ENCODE data around the gene SH2D3C. TPM values are rescaled to one million over a fixed set of nuclear protein-coding genes. Genes with fewer than 3 reads are reported as not detected.

SH2D3C gene
- total RNA-seq, 1 donor from 2014 or later, result 7.1 TPM

DNA sequence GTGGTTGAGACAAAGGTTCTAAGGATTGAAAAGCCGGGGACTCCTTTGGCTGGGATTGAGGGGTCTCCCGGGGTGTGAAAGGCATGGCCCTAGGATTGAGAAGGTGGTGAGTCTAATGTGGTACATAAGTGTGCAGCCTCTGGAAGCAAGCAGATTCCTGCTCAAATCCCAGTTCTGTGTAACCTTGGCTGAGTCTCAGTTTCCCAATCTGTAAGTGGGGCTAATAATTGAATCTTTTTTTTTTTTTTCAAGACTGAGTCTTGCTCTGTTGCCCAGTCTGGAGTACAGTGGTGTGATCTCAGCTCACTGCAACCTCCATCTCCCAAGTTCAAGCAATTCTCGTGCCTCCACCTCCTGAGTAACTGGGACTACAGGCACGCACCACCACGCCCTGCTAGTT, 5.9 kb downstream of the SH2D3C start:
- H3K4me3 Mint-ChIP-seq, result no peak overlapping the region
- peaks cover 4% of the 10 kb centered on the region for H3K27me3 Mint-ChIP-seq
- TF ChIP-seq, protein P1, sequence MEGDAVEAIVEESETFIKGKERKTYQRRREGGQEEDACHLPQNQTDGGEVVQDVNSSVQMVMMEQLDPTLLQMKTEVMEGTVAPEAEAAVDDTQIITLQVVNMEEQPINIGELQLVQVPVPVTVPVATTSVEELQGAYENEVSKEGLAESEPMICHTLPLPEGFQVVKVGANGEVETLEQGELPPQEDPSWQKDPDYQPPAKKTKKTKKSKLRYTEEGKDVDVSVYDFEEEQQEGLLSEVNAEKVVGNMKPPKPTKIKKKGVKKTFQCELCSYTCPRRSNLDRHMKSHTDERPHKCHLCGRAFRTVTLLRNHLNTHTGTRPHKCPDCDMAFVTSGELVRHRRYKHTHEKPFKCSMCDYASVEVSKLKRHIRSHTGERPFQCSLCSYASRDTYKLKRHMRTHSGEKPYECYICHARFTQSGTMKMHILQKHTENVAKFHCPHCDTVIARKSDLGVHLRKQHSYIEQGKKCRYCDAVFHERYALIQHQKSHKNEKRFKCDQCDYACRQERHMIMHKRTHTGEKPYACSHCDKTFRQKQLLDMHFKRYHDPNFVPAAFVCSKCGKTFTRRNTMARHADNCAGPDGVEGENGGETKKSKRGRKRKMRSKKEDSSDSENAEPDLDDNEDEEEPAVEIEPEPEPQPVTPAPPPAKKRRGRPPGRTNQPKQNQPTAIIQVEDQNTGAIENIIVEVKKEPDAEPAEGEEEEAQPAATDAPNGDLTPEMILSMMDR (conservative IDR thresholded peaks at IDR 0.05), result no peak
- H3K9me3 Mint-ChIP-seq, result no peaks in the 10 kb centered on the region
- no peaks in the 10 kb centered on the region for H3K36me3 Mint-ChIP-seq
- no peak overlapping the region for H3K27ac Mint-ChIP-seq
- peaks cover 30% of the 10 kb centered on the region for H3K4me1 Mint-ChIP-seq (ENCODE audit: unreplicated experiment)
- no peak for DNase-seq (ENCODE audit: extremely low spot score, unreplicated experiment)

DNA sequence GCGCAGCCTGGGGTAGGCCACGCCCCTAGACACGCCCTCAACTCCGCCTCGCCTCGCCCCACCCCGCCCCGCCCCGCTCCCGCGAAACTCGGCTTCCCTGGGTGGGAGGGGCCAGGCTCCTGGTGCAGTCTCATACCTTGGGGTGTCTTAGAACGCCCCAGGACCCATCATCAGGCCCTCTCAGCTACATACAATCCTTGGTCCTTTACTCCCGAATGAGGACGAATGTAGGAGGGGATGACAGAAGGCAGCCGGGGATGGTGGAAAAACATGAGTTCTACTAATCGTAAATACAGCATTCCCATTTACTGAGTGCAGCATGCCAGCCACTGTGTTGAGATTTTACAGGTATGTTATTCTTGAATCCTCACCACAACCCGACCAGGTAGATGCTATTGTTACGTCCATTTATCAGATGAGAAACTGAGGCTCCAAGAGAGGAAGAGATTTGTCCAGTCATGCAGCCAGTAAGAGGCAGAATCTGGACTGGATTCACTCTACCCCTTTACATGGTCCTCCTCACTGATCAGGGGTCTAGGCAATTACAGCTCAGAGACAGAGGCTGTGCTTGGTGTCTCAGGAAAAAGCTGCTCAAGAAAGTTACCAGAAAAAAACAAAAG, 6.8 kb downstream of the SH2D3C start:
- Mint-ChIP-seq H3K27me3 (peaks cover 8% of the 10 kb centered on the region), H3K4me3 (peak overlapping the region; percentile 89)

DNA sequence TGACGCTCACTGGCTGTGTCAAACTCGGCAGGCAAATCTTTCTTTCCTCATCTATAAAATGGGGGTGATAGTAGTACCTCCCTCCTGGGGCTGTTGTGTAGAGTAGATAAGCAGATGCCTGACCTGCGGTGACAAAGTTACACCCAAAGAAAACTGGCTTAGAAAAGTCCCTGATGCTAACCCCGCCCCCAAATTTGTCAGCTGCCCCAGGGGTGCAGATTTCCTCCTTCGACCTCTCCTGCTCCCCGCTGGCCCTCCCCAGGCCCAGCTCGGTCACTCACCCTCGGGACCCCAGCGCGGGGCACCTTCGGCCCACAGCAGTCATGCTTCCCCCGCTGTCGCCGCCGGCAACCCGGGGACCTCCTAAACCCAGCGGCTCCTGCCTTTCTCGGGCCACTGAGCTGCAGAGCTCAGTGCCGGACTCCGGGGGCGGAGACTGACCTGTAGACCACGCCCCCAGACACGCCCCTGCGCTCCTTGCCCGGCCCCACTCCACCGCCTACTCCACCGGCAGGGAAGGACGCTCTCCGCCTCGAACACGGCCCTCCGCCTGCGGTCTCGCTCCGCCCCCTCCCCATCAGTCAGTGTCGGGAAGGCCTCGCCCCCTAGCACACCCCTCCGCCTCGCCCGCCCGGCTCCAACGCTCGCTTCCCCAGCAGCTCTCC, 7.4 kb downstream of the SH2D3C start:
- TF ChIP-seq, protein P1 (conservative IDR thresholded peaks at IDR 0.05), result no peak
- Mint-ChIP-seq H3K9me3 (no peaks in the 10 kb centered on the region), H3K4me1 (ENCODE audit: unreplicated experiment) (peaks cover 36% of the 10 kb centered on the region), H3K27me3 (peaks cover 10% of the 10 kb centered on the region), H3K36me3 (no peaks in the 10 kb centered on the region), H3K27ac (peak overlapping the region; percentile 16), H3K4me3 (peak overlapping the region; percentile 89)
- DNase-seq (ENCODE audit: extremely low spot score, unreplicated experiment), result peak; percentile 100

More for the DNA sequence above, 6.8 kb downstream of the SH2D3C start:
- Mint-ChIP-seq H3K36me3 (no peaks in the 10 kb centered on the region), H3K4me1 (ENCODE audit: unreplicated experiment) (peaks cover 36% of the 10 kb centered on the region), H3K9me3 (no peaks in the 10 kb centered on the region), H3K27ac (peak overlapping the region; percentile 46)
- no peak for DNase-seq (ENCODE audit: extremely low spot score, unreplicated experiment)
- TF ChIP-seq, protein P1 (conservative IDR thresholded peaks at IDR 0.05), result no peak

DNA sequence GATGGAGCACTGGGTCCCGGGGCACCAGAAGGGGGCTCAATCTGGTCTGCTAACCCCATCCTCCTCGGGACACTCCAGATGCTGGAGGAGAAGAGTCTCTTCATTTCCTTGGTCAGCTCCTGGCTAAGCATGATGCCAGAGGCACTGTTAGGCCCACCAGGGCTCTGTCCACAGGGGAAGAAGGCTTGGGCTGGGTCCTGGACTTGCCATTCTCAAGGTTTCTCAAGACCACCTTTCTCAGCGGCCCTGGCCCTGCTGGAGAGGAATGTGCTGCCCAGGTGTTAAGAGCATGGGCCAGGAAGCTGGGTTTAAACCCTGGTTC, 7.9 kb downstream of the SH2D3C start:
- peaks cover 36% of the 10 kb centered on the region for H3K4me1 Mint-ChIP-seq (ENCODE audit: unreplicated experiment)

DNA sequence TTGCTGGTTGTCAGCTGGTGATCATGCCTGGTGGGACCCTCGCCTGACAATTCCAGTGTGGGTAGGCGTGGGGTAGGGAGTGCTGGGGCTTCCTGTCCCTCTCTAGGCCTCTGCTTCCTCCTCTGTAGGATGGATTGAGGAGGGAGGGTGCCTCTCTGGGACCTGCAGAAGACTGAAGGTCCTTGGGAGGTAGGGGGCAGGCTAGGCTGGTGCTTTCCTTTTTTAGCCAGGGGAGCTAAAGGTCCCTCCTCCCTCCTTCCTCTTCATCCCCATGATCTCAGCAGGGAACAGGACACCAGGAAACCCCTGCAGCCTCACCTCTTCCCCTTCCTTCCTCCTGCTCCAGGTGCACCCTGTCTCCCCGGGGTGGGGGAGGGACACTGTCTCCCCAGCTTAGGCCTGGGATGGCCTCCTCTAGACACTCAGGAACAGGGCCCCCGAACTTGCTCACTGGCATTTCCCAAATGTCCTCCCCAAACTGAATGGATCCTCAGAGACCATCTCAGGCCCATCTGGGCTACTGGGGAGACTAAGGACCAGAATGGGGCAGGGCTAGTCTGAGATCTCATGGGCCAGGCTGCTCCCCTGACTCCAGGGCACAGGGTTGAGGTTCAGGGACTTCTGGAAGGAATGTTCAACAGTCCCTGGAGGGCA, 8.4 kb downstream of the SH2D3C start:
- H3K4me1 Mint-ChIP-seq (ENCODE audit: unreplicated experiment), result peaks cover 41% of the 10 kb centered on the region
- DNase-seq (ENCODE audit: extremely low spot score, unreplicated experiment), result no peak
- H3K36me3 Mint-ChIP-seq, result no peaks in the 10 kb centered on the region
- no peak overlapping the region for H3K27ac Mint-ChIP-seq
- H3K9me3 Mint-ChIP-seq, result no peaks in the 10 kb centered on the region
- peaks cover 15% of the 10 kb centered on the region for H3K27me3 Mint-ChIP-seq
- TF ChIP-seq, protein P1 (conservative IDR thresholded peaks at IDR 0.05), result no peak
- H3K4me3 Mint-ChIP-seq, result peak overlapping the region; percentile 89

More for the DNA sequence above, 7.9 kb downstream of the SH2D3C start:
- Mint-ChIP-seq H3K27me3 (peaks cover 13% of the 10 kb centered on the region), H3K27ac (no peak overlapping the region), H3K4me3 (peak overlapping the region; percentile 89), H3K9me3 (no peaks in the 10 kb centered on the region), H3K36me3 (no peaks in the 10 kb centered on the region)
- TF ChIP-seq, protein P1 (conservative IDR thresholded peaks at IDR 0.05), result no peak
- DNase-seq (ENCODE audit: extremely low spot score, unreplicated experiment), result no peak
